HCT116 (cell line): ENCODE data around the gene SLC35F3. TPM values are rescaled to one million over a fixed set of nuclear protein-coding genes. Genes with fewer than 3 reads are reported as not detected.

ENCODE experiments used
- ATAC-seq: fragments of 200-7000 bp; cut with Tn5 transposase; 2 replicates; pipeline ENCODE4 v1.9.1; 2020; ENCODE audit warnings: mild to moderate bottlenecking, moderate library complexity
- BruUV-seq: library from RNA; stranded (reverse); fragments of 400-500 nt; replicated peaks from 2 replicates; lab custom pipeline; 2021; lab: Mats Ljungman, UMichigan
- CTCF ChIA-PET: fragments of 300-600 bp; sonication (Branson Sonifier 250); formaldehyde crosslinking; loops from one replicate; lab custom pipeline; 2021; ENCODE audit warnings: antibody characterized with exemption; lab: Charles Lee
- POLR2A ChIA-PET: fragments of 300-600, 350-600 bp; sonication (Branson Sonifier 250); formaldehyde crosslinking; loops from one replicate; lab custom pipeline; 2021; ENCODE audit warnings: antibody characterized with exemption; lab: Charles Lee
- RAD21 ChIA-PET, 2 experiments: fragments of 300-600 bp; sonication (Branson Sonifier 250); formaldehyde crosslinking; loops; one replicate each; lab custom pipeline; 2023; ENCODE audit warnings: low total read pairs in 2 of 2; ENCODE audit not compliant: uncharacterized antibody in 2 of 2, unreplicated experiment in 2 of 2, low non-redundant PET in 1 of 2; lab: Charles Lee
- DNase-seq: peaks from one replicate; pipeline ENCODE4 v3.0.0-alpha.2; 2010; ENCODE audit warnings: low read depth, low spot score
- H2AFZ ChIP-seq: fragments of 200-600 bp; shearing (Covaris generic), sonication (generic); 2 replicates; pipeline ENCODE4 v1.6.1; 2017; ENCODE audit warnings: low read depth, mixed run types, mixed read lengths, antibody characterized with exemption, low read length; ENCODE audit not compliant: poor library complexity, severe bottlenecking
- H3K27ac ChIP-seq: 2 replicates; pipeline ENCODE4 v1.5.1; 2012; ENCODE audit warnings: low read depth, low read length
- H3K27me3 ChIP-seq: fragments of 200-600 bp; sonication (generic); 2 replicates; pipeline ENCODE4 v1.6.1; 2016; ENCODE audit warnings: mixed run types, low read length, mixed read lengths; ENCODE audit not compliant: insufficient read depth
- H3K36me3 ChIP-seq, 2 experiments: fragments of 200-500 bp in 1 of 2; fragments of 200-600 bp in 1 of 2; sonication (Bioruptor generic) in 1 of 2; sonication (generic) in 1 of 2; 2 replicates each; pipeline versions ENCODE4 v1.5.1 to v1.6.1; 2014 to 2016; ENCODE audit warnings: low read length in 2 of 2, inconsistent platforms in 1 of 2, mixed read lengths in 1 of 2, mixed run types in 1 of 2; ENCODE audit not compliant: insufficient read depth in 2 of 2, control insufficient read depth in 1 of 2
- H3K4me1 ChIP-seq, 2 experiments: fragments of 200-600 bp in 1 of 2; sonication (generic) in 1 of 2; 2 replicates each; pipeline versions ENCODE4 v1.5.1 to v1.6.1; 2012 to 2017; ENCODE audit warnings: low read length in 2 of 2, inconsistent platforms in 1 of 2, mild to moderate bottlenecking in 1 of 2, mixed read lengths in 1 of 2, mixed run types in 1 of 2, moderate library complexity in 1 of 2; ENCODE audit not compliant: insufficient read depth in 2 of 2, control insufficient read depth in 1 of 2
- H3K4me2 ChIP-seq: fragments of 200-600 bp; sonication (generic); 2 replicates; pipeline ENCODE4 v1.6.1; 2017; ENCODE audit warnings: mixed run types, low read length, mixed read lengths
- H3K4me3 ChIP-seq, 2 experiments: fragments of 200-600 bp in 1 of 2; sonication (generic) in 1 of 2; replicated peaks in 1 of 2; 2 replicates each; pipeline ENCODE4 v1.5.1; 2011 to 2016; ENCODE audit warnings: low read length in 2 of 2, control low read depth in 1 of 2, low read depth in 1 of 2, mild to moderate bottlenecking in 1 of 2, mixed read lengths in 1 of 2, mixed run types in 1 of 2
- H3K79me2 ChIP-seq: fragments of 200-600 bp; sonication (generic); 2 replicates; pipeline ENCODE4 v1.6.1; 2017; ENCODE audit warnings: mild to moderate bottlenecking, mixed run types, low read length, moderate library complexity, mixed read lengths; ENCODE audit not compliant: insufficient read depth
- H3K9ac ChIP-seq: fragments of 200-600 bp; sonication (generic); 2 replicates; pipeline ENCODE4 v1.6.1; 2016; ENCODE audit warnings: low read length, mixed read lengths
- H3K9me2 ChIP-seq: fragments of 200-600 bp; sonication (generic), shearing (Covaris generic); 2 replicates; pipeline ENCODE4 v1.6.1; 2017; ENCODE audit warnings: mixed run types, mild to moderate bottlenecking, moderate library complexity; ENCODE audit not compliant: insufficient read depth
- H3K9me3 ChIP-seq, 2 experiments: fragments of 200-500 bp in 1 of 2; fragments of 200-600 bp in 1 of 2; sonication (Bioruptor generic) in 1 of 2; sonication (generic) in 1 of 2; 2 replicates each; pipeline ENCODE4 v1.6.1; 2014 to 2017; ENCODE audit warnings: low read length in 2 of 2, mixed read lengths in 2 of 2, inconsistent platforms in 1 of 2, low read depth in 1 of 2, mild to moderate bottlenecking in 1 of 2, mixed run types in 1 of 2, moderate library complexity in 1 of 2; ENCODE audit not compliant: control insufficient read depth in 1 of 2, insufficient read depth in 1 of 2
- H4K20me1 ChIP-seq: fragments of 200-600 bp; sonication (generic), shearing (Covaris generic); 2 replicates; pipeline ENCODE4 v1.6.1; 2017; ENCODE audit warnings: mixed run types, mild to moderate bottlenecking, moderate library complexity; ENCODE audit not compliant: insufficient read depth
- CEBPB ChIP-seq: IDR thresholded peaks from 2 replicates; pipeline ENCODE4 v1.6.1; 2012; ENCODE audit warnings: low read depth
- CTCF ChIP-seq, 3 experiments: fragments of 200-600 bp in 1 of 3; sonication (generic) in 1 of 3; IDR thresholded peaks in 2 of 3; conservative IDR thresholded peaks in 1 of 3; 2 replicates each; pipeline ENCODE4 v1.5.1; 2012 to 2017; ENCODE audit warnings: low read depth in 2 of 3, low read length in 2 of 3, antibody characterized with exemption in 1 of 3, borderline replicate concordance in 1 of 3, control low read depth in 1 of 3, mild to moderate bottlenecking in 1 of 3, mixed read lengths in 1 of 3, mixed run types in 1 of 3, moderate library complexity in 1 of 3; ENCODE audit not compliant: insufficient read depth in 1 of 3
- EGR1 ChIP-seq: IDR thresholded peaks from 2 replicates; pipeline ENCODE4 v1.6.1; 2012; ENCODE audit warnings: low read depth
- EZH2 ChIP-seq: fragments of 200-600 bp; sonication (generic); IDR thresholded peaks from 2 replicates; pipeline ENCODE4 v1.6.1; 2017; ENCODE audit warnings: antibody characterized with exemption, mixed run types
- EZH2phosphoT487 ChIP-seq: fragments of 200-600 bp; IDR thresholded peaks from 2 replicates; pipeline ENCODE4 v1.6.1; 2018; ENCODE audit warnings: antibody characterized with exemption, borderline replicate concordance
- FOSL1 ChIP-seq: IDR thresholded peaks from 2 replicates; pipeline ENCODE4 v1.6.1; 2012; ENCODE audit warnings: low read depth
- POLR2AphosphoS5 ChIP-seq: IDR thresholded peaks from 2 replicates; pipeline ENCODE4 v1.6.1; 2011; ENCODE audit warnings: mild to moderate bottlenecking, low read depth, low read length, moderate library complexity
- RAD21 ChIP-seq: IDR thresholded peaks from 2 replicates; pipeline ENCODE4 v1.6.1; 2012; ENCODE audit warnings: low read depth, mild to moderate bottlenecking
- SIN3A ChIP-seq: IDR thresholded peaks from 2 replicates; pipeline ENCODE4 v1.6.1; 2012; ENCODE audit warnings: low read depth
- SP1 ChIP-seq: IDR thresholded peaks from 2 replicates; pipeline ENCODE4 v1.6.1; 2012; ENCODE audit warnings: low read depth
- SRF ChIP-seq: IDR thresholded peaks from 2 replicates; pipeline ENCODE4 v1.6.1; 2012; ENCODE audit warnings: low read depth
- TCF7L2 ChIP-seq: IDR thresholded peaks from 2 replicates; pipeline ENCODE4 v1.7.0; 2011; ENCODE audit warnings: borderline replicate concordance, inconsistent platforms; ENCODE audit not compliant: insufficient read depth, insufficient read length; ENCODE audit errors: extremely low read depth
- ZBTB33 ChIP-seq: IDR thresholded peaks from 2 replicates; pipeline ENCODE4 v1.6.1; 2011; ENCODE audit warnings: mild to moderate bottlenecking, low read length, moderate library complexity; ENCODE audit not compliant: insufficient replicate concordance; ENCODE audit errors: extremely low read depth
- ZFX ChIP-seq: fragments of 450-650 bp; IDR thresholded peaks from 2 replicates; pipeline ENCODE4 v1.6.1; 2017
- ZNF274 ChIP-seq: fragments of 200-500 bp; sonication (Bioruptor generic); IDR thresholded peaks from 2 replicates; pipeline ENCODE4 v1.6.1; 2014; ENCODE audit warnings: mild to moderate bottlenecking, low read depth, low read length, inconsistent platforms
- intact Hi-C: fragments of 100-400 bp; cut with micrococcal nuclease; formaldehyde crosslinking; loops from 2 replicates; pipeline ENCODE4 v1.10.0; 2022
- total RNA-seq: library from RNA; stranded (reverse); gene quantifications from one replicate; pipeline ENCODE4 v1.2.1, GENCODE V29; 2021; ENCODE audit not compliant: unreplicated experiment
- TF ChIP-seq, protein P1 (sequence below): IDR thresholded peaks from 2 replicates; pipeline ENCODE4 v1.6.1; 2012
- TF ChIP-seq, protein P2 (sequence below): IDR thresholded peaks from 2 replicates; pipeline ENCODE4 v1.6.1; 2012; ENCODE audit warnings: low read depth
- TF ChIP-seq, protein P3 (sequence below): IDR thresholded peaks from 2 replicates; pipeline ENCODE4 v1.6.1; 2012

SLC35F3 gene
- total RNA-seq, 1 experiment from 2014 or later: 6.4 TPM

DNA sequence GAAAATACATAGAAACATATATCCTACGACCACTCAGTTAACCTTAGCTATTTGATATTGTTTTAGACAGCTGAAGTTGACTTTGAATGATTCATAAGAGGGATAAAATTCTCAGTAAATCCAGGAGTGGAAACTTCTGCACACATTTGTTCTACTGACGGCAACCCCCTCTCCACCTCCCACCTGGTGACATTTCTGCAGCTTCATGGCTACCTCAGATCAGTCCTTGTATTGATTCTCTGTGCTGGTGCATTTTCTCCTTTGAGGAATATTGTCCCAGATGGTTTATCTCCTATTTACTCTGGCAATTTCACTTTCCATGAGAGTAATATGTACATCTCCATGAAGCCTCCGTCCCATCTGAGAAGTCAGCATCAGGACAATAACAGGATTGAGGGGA, 411.1 kb downstream of the SLC35F3 start:
- H3K9ac ChIP-seq: no peak overlapping the region
- RAD21 ChIA-PET: no interaction called here
- no peak overlapping the region for H3K4me3 ChIP-seq
- ATAC-seq (no peak), DNase-seq (no peak)
- no peak overlapping the region for H3K4me2 ChIP-seq
- no peaks in the 10 kb centered on the region for H3K9me3 ChIP-seq
- CTCF ChIA-PET: no interaction called here
- H2AFZ ChIP-seq: no peak overlapping the region
- H3K27me3 ChIP-seq: no peaks in the 10 kb centered on the region
- no peak overlapping the region for H3K27ac ChIP-seq
- no peaks in the 10 kb centered on the region for H3K9me2 ChIP-seq
- H3K79me2 ChIP-seq: no peaks in the 10 kb centered on the region
- intact Hi-C loops: loop anchor here (10.0 kb wide), 1 partner anchor 1011 kb away; no protein-coding TSS in a partner anchor
- H3K36me3 ChIP-seq: no peaks in the 10 kb centered on the region
- POLR2A ChIA-PET: no interaction called here
- BruUV-seq: no TSS peak
- H4K20me1 ChIP-seq: no peaks in the 10 kb centered on the region
- H3K4me1 ChIP-seq: 0 out of 4 replicates have a peak, but pooled peaks cover 0 to 6% of the 10 kb centered on the region in 2 experiments
- TF ChIP-seq RAD21 (no peak), SP1 (no peak), ZFX (no peak), ZNF274 (no peak), SRF (no peak), EZH2 (no peak), EZH2phosphoT487 (no peak), TCF7L2 (no peak), CEBPB (no peak), SIN3A (no peak), POLR2AphosphoS5 (no peak), ZBTB33 (no peak), FOSL1 (no peak), EGR1 (no peak), CTCF (IDR thresholded peaks at IDR 0.05 in 2 of 3, conservative IDR thresholded peaks at IDR 0.05 in 1 of 3; ENCODE audit: borderline replicate concordance in 1 of 3, insufficient read depth in 1 of 3, low read depth in 2 of 3, low read length in 2 of 3) (no peak)
- TF ChIP-seq, protein P1, sequence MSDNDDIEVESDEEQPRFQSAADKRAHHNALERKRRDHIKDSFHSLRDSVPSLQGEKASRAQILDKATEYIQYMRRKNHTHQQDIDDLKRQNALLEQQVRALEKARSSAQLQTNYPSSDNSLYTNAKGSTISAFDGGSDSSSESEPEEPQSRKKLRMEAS: no peak
- TF ChIP-seq, protein P2, sequence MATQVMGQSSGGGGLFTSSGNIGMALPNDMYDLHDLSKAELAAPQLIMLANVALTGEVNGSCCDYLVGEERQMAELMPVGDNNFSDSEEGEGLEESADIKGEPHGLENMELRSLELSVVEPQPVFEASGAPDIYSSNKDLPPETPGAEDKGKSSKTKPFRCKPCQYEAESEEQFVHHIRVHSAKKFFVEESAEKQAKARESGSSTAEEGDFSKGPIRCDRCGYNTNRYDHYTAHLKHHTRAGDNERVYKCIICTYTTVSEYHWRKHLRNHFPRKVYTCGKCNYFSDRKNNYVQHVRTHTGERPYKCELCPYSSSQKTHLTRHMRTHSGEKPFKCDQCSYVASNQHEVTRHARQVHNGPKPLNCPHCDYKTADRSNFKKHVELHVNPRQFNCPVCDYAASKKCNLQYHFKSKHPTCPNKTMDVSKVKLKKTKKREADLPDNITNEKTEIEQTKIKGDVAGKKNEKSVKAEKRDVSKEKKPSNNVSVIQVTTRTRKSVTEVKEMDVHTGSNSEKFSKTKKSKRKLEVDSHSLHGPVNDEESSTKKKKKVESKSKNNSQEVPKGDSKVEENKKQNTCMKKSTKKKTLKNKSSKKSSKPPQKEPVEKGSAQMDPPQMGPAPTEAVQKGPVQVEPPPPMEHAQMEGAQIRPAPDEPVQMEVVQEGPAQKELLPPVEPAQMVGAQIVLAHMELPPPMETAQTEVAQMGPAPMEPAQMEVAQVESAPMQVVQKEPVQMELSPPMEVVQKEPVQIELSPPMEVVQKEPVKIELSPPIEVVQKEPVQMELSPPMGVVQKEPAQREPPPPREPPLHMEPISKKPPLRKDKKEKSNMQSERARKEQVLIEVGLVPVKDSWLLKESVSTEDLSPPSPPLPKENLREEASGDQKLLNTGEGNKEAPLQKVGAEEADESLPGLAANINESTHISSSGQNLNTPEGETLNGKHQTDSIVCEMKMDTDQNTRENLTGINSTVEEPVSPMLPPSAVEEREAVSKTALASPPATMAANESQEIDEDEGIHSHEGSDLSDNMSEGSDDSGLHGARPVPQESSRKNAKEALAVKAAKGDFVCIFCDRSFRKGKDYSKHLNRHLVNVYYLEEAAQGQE: no peak
- TF ChIP-seq, protein P3, sequence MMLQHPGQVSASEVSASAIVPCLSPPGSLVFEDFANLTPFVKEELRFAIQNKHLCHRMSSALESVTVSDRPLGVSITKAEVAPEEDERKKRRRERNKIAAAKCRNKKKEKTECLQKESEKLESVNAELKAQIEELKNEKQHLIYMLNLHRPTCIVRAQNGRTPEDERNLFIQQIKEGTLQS: no peak
- TF ChIP-seq, all 23 proteins: peak for 0
